Keratinocyte (primary cell): Measurements from ENCODE around the gene RSPH1.

Source experiments
- EZH2 ChIP-seq: IDR thresholded peaks from one replicate; pipeline ENCODE4 v1.6.1; 2012; ENCODE audit warnings: inconsistent platforms, mild to moderate bottlenecking, low read length, moderate library complexity
- TF ChIP-seq, protein P1 (sequence below), 3 experiments: IDR thresholded peaks in 1 of 3; conservative IDR thresholded peaks in 1 of 3; optimal IDR thresholded peaks in 1 of 3; 2 replicates in 2 of 3; 3 replicates in 1 of 3; pipeline versions ENCODE3 to v1.5.1; 2011; ENCODE audit warnings: low read length in 3 of 3, mild to moderate bottlenecking in 3 of 3, moderate library complexity in 2 of 3, control low read depth in 1 of 3, inconsistent platforms in 1 of 3; ENCODE audit not compliant: insufficient read depth in 2 of 3; ENCODE audit errors: extremely low read depth in 1 of 3

DNA sequence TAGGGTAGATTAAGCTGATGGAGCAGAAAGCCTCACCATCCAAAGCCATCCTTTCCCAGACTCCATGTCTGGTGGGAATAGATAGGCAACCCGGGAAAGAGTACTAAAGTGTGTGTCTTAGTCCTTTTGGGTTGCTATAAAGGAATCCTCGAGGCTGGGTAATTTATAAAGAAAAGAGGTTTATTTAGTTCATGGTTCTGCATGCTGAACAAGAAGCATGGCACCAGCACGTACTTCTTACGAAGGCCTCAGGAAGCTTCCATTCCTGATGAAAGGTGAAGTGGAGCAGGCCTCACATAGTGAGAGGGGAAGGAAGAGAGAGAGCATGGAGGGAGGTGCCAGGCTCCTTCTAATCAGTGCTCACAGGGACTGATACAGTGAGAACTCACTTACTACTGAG, 11.4 kb upstream of the RSPH1 start:
- no peak for TF ChIP-seq EZH2
- TF ChIP-seq, protein P1, sequence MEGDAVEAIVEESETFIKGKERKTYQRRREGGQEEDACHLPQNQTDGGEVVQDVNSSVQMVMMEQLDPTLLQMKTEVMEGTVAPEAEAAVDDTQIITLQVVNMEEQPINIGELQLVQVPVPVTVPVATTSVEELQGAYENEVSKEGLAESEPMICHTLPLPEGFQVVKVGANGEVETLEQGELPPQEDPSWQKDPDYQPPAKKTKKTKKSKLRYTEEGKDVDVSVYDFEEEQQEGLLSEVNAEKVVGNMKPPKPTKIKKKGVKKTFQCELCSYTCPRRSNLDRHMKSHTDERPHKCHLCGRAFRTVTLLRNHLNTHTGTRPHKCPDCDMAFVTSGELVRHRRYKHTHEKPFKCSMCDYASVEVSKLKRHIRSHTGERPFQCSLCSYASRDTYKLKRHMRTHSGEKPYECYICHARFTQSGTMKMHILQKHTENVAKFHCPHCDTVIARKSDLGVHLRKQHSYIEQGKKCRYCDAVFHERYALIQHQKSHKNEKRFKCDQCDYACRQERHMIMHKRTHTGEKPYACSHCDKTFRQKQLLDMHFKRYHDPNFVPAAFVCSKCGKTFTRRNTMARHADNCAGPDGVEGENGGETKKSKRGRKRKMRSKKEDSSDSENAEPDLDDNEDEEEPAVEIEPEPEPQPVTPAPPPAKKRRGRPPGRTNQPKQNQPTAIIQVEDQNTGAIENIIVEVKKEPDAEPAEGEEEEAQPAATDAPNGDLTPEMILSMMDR (optimal IDR thresholded peaks at IDR 0.05 in 1 of 3, IDR thresholded peaks at IDR 0.05 in 1 of 3, conservative IDR thresholded peaks at IDR 0.05 in 1 of 3; ENCODE audit: extremely low read depth in 1 of 3, insufficient read depth in 2 of 3, low read length in 3 of 3): no peak
